HG03342 (cell line): ENCODE results near the gene TFDP1.
A peak's percentile ranks its signal among the peaks of the same experiment; 100 is the strongest.

Experiments
- ATAC-seq: cut with Tn5 transposase; IDR thresholded peaks from one replicate; pipeline ENCODE4 v1.9.1; 2021; ENCODE audit warnings: mild to moderate bottlenecking, moderate library complexity; ENCODE audit not compliant: unreplicated experiment

TFDP1 gene

GRCh38 chr13:113564331-113565023 lies 20.1 kb upstream of the TFDP1 start:
- no peak for ATAC-seq

- ATAC-seq, result no peak
Measured at GRCh38 chr13:113565526-113566226, 18.9 kb upstream of the TFDP1 start.

- no peak for ATAC-seq
Measured at GRCh38 chr13:113566227-113566561, 18.4 kb upstream of the TFDP1 start.

- ATAC-seq, result no peak
Measured at GRCh38 chr13:113567681-113568080, 16.9 kb upstream of the TFDP1 start.

GRCh38 chr13:113573065-113573464 lies 11.5 kb upstream of the TFDP1 start:
- no peak for ATAC-seq

GRCh38 chr13:113576597-113576996 lies 8.0 kb upstream of the TFDP1 start:
- no peak for ATAC-seq

- ATAC-seq, result no peak
Measured at GRCh38 chr13:113577881-113578435, 6.6 kb upstream of the TFDP1 start.

GRCh38 chr13:113579686-113580085 lies 4.9 kb upstream of the TFDP1 start:
- ATAC-seq, result no peak

- no peak for ATAC-seq
Measured at GRCh38 chr13:113581871-113582270, 2.7 kb upstream of the TFDP1 start.

GRCh38 chr13:113582841-113583631 lies 1.5 kb upstream of the TFDP1 start:
- ATAC-seq, result no peak

- ATAC-seq, result peak; percentile 34
Measured at GRCh38 chr13:113584870-113585671, 518 bp downstream of the TFDP1 start.

GRCh38 chr13:113585896-113586295 lies 1.3 kb downstream of the TFDP1 start:
- ATAC-seq, result no peak

GRCh38 chr13:113586661-113587479 lies 2.3 kb downstream of the TFDP1 start:
- no peak for ATAC-seq

- ATAC-seq, result no peak
Measured at GRCh38 chr13:113588394-113589111, 4.0 kb downstream of the TFDP1 start.

- ATAC-seq, result no peak
Measured at GRCh38 chr13:113589251-113589960, 4.9 kb downstream of the TFDP1 start.

- no peak for ATAC-seq
Measured at GRCh38 chr13:113589961-113590339, 5.4 kb downstream of the TFDP1 start.

- no peak for ATAC-seq
Measured at GRCh38 chr13:113591750-113592149, 7.2 kb downstream of the TFDP1 start.

- ATAC-seq, result no peak
Measured at GRCh38 chr13:113592571-113592970, 8.0 kb downstream of the TFDP1 start.
